ENCODE results near the gene KDM4D. TPM values are rescaled to one million over a fixed set of nuclear protein-coding genes. Genes with fewer than 3 reads are reported as not detected.

KDM4D gene
- total and polyA plus RNA-seq, 9 of the 15 experiments (the other 6 are each of a cell fraction or from before 2014, with no cell fraction given) = 0.34 to 1.1 (median 0.50) TPM

DNA sequence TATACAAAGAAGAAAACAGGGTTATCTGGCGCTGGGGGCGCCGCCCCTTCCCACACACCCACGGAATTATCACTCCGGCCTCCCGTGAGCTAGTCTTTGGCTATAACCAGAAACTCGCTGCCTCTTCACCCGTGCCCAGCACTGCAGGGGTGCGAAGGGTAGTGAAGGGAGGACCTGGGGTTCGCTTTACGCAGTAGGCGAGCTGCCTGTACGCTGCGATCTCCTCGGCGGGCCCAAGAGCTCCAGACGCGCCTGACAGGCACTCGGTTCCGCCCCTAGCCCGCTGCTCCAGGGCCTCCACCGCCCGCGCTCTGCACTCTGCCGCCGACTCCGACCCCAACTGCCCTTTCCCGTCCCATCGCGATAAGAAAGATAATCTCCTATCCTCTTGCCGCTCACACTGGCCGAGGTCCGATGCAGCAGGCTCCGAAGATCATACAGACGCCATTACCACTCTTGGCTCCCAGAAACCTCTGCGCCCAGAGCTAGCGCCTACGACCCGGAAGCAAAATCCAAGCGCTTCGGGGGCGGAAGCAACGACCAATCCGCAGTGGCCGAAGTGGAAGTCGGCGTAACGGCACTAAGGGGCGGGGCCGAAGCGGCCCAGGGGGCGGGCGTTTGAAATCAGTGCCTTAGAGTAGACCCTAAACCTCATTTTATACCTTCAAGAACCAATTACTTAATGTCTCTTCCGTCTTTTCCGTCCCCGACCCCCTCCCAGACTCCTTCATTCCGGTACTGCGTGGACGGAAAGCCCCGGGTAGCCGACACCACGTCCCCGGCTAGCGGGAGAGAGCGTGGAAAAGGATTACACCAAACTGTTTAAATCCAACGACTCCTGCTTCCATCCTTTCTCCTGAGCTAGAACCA is at the start of gene KDM4D, which contains the start of gene CWC15 (continued):
- TF ChIP-seq, protein P1, sequence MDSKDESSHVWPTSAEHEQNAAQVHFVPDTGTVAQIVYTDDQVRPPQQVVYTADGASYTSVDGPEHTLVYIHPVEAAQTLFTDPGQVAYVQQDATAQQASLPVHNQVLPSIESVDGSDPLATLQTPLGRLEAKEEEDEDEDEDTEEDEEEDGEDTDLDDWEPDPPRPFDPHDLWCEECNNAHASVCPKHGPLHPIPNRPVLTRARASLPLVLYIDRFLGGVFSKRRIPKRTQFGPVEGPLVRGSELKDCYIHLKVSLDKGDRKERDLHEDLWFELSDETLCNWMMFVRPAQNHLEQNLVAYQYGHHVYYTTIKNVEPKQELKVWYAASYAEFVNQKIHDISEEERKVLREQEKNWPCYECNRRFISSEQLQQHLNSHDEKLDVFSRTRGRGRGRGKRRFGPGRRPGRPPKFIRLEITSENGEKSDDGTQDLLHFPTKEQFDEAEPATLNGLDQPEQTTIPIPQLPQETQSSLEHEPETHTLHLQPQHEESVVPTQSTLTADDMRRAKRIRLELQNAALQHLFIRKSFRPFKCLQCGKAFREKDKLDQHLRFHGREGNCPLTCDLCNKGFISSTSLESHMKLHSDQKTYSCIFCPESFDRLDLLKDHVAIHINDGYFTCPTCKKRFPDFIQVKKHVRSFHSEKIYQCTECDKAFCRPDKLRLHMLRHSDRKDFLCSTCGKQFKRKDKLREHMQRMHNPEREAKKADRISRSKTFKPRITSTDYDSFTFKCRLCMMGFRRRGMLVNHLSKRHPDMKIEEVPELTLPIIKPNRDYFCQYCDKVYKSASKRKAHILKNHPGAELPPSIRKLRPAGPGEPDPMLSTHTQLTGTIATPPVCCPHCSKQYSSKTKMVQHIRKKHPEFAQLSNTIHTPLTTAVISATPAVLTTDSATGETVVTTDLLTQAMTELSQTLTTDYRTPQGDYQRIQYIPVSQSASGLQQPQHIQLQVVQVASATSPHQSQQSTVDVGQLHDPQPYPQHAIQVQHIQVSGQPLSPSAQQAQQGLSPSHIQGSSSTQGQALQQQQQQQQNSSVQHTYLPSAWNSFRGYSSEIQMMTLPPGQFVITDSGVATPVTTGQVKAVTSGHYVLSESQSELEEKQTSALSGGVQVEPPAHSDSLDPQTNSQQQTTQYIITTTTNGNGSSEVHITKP (IDR thresholded peaks at IDR 0.05; ENCODE audit: partially characterized antibody) = no peak
- TF ChIP-seq POU5F1 (IDR thresholded peaks at IDR 0.05; ENCODE audit: borderline replicate concordance, low read depth, low read length, partially characterized antibody) (no peak), PPARD (CRISPR knock-in tag; IDR thresholded peaks at IDR 0.05) (no peak), KLF16 (IDR thresholded peaks at IDR 0.05) (no peak), DACH1 (IDR thresholded peaks at IDR 0.05; ENCODE audit: partially characterized antibody) (no peak), NFRKB (IDR thresholded peaks at IDR 0.05; ENCODE audit: low read depth) (peak; percentile 72; the same call in 1 of the 2 replicates), ZNF778 (CRISPR knock-in tag; IDR thresholded peaks at IDR 0.05) (no peak), ZKSCAN3 (CRISPR knock-in tag; IDR thresholded peaks at IDR 0.05) (no peak), SREBF1 (IDR thresholded peaks at IDR 0.05; ENCODE audit: borderline replicate concordance, low read depth, low read length) (no peak), RHOXF2B (CRISPR knock-in tag; conservative IDR thresholded peaks at IDR 0.05) (no peak)
- TF ChIP-seq, protein P2, sequence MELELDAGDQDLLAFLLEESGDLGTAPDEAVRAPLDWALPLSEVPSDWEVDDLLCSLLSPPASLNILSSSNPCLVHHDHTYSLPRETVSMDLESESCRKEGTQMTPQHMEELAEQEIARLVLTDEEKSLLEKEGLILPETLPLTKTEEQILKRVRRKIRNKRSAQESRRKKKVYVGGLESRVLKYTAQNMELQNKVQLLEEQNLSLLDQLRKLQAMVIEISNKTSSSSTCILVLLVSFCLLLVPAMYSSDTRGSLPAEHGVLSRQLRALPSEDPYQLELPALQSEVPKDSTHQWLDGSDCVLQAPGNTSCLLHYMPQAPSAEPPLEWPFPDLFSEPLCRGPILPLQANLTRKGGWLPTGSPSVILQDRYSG (tag; conservative IDR thresholded peaks at IDR 0.05; ENCODE audit: low read depth) = no peak
- TF ChIP-seq, protein P3, sequence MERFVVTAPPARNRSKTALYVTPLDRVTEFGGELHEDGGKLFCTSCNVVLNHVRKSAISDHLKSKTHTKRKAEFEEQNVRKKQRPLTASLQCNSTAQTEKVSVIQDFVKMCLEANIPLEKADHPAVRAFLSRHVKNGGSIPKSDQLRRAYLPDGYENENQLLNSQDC (CRISPR knock-in tag; IDR thresholded peaks at IDR 0.05) = no peak
- TF ChIP-seq, protein P4, sequence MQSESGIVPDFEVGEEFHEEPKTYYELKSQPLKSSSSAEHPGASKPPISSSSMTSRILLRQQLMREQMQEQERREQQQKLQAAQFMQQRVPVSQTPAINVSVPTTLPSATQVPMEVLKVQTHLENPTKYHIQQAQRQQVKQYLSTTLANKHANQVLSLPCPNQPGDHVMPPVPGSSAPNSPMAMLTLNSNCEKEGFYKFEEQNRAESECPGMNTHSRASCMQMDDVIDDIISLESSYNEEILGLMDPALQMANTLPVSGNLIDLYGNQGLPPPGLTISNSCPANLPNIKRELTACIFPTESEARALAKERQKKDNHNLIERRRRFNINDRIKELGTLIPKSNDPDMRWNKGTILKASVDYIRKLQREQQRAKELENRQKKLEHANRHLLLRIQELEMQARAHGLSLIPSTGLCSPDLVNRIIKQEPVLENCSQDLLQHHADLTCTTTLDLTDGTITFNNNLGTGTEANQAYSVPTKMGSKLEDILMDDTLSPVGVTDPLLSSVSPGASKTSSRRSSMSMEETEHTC (IDR thresholded peaks at IDR 0.05) = no peak
- TF ChIP-seq, protein P5, sequence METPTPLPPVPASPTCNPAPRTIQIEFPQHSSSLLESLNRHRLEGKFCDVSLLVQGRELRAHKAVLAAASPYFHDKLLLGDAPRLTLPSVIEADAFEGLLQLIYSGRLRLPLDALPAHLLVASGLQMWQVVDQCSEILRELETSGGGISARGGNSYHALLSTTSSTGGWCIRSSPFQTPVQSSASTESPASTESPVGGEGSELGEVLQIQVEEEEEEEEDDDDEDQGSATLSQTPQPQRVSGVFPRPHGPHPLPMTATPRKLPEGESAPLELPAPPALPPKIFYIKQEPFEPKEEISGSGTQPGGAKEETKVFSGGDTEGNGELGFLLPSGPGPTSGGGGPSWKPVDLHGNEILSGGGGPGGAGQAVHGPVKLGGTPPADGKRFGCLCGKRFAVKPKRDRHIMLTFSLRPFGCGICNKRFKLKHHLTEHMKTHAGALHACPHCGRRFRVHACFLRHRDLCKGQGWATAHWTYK (CRISPR knock-in tag; IDR thresholded peaks at IDR 0.05) = 0 out of 2 replicates have a peak, but pooled peaks have one; percentile 30

All from K562 (cell line).